Osteoblast (primary cell): ENCODE data around the gene FNBP1. TPM values are rescaled to one million over a fixed set of nuclear protein-coding genes. Genes with fewer than 3 reads are reported as not detected.

ENCODE experiments used
- DNase-seq: peaks from one replicate; pipeline ENCODE4 v3.0.0; 2011; ENCODE audit warnings: low spot score, mixed read lengths; ENCODE audit not compliant: insufficient read length; ENCODE audit errors: missing footprints
- H2AFZ ChIP-seq: 2 replicates; pipeline ENCODE4 v1.6.0; 2011; ENCODE audit warnings: mild to moderate bottlenecking, low read length
- H3K27ac ChIP-seq: 2 replicates; pipeline ENCODE4 v1.5.1; 2011; ENCODE audit warnings: mild to moderate bottlenecking, low read depth, low read length, moderate library complexity
- H3K27me3 ChIP-seq: 2 replicates; pipeline ENCODE4 v1.6.0; 2012; ENCODE audit warnings: mild to moderate bottlenecking, control low read depth, inconsistent platforms, low read length, moderate library complexity; ENCODE audit not compliant: insufficient read depth
- H3K36me3 ChIP-seq: 2 replicates; pipeline ENCODE4 v1.5.1; 2011; ENCODE audit warnings: mild to moderate bottlenecking, low read length, control low read depth, moderate library complexity; ENCODE audit not compliant: insufficient read depth
- H3K4me1 ChIP-seq: 2 replicates; pipeline ENCODE4 v1.5.1; 2011; ENCODE audit warnings: mild to moderate bottlenecking, low read length, control low read depth, moderate library complexity; ENCODE audit not compliant: insufficient read depth
- H3K4me2 ChIP-seq: 2 replicates; pipeline ENCODE4 v1.6.0; 2011; ENCODE audit warnings: mild to moderate bottlenecking, low read length; ENCODE audit not compliant: insufficient read depth
- H3K4me3 ChIP-seq: fragments of 200-600 bp; sonication (generic); 3 replicates; pipeline ENCODE4 v1.5.1; 2012; ENCODE audit warnings: mild to moderate bottlenecking, low read length, inconsistent platforms; ENCODE audit not compliant: insufficient read depth
- H3K79me2 ChIP-seq: 2 replicates; pipeline ENCODE4 v1.6.0; 2012; ENCODE audit warnings: mild to moderate bottlenecking, low read length, control low read depth, inconsistent platforms; ENCODE audit not compliant: insufficient read depth
- H3K9me3 ChIP-seq: 2 replicates; pipeline ENCODE4 v1.5.1; 2011; ENCODE audit warnings: low read depth, low read length, control low read depth
- H4K20me1 ChIP-seq: 2 replicates; pipeline ENCODE4 v1.6.0; 2012; ENCODE audit warnings: mild to moderate bottlenecking, low read length, control low read depth; ENCODE audit not compliant: insufficient read depth
- CTCF ChIP-seq: IDR thresholded peaks from 2 replicates; pipeline ENCODE4 v1.5.1; 2011; ENCODE audit warnings: mild to moderate bottlenecking, low read depth, low read length, moderate library complexity; ENCODE audit errors: extremely low read depth
- total RNA-seq: library from RNA; depleted of rRNA; stranded (reverse); fragments of >200 nt; gene quantifications from 2 replicates; pipeline ENCODE4 v1.2.3, GENCODE V29; 2012

The FNBP1 gene
- total RNA-seq, 1 donor: 31.8 TPM

GRCh38 chr9:129867136-129868022 lies 175.6 kb downstream of the FNBP1 start:
- peak; percentile 75 for DNase-seq

GRCh38 chr9:129866394-129867135 lies 176.4 kb downstream of the FNBP1 start:
- Histone ChIP-seq H3K4me2 (no peak overlapping the region), H3K27ac (no peak overlapping the region), H4K20me1 (no peaks in the 10 kb centered on the region), H3K27me3 (no peaks in the 10 kb centered on the region), H3K36me3 (peaks cover 33% of the 10 kb centered on the region), H3K9me3 (no peaks in the 10 kb centered on the region), H3K4me3 (no peak overlapping the region), H3K79me2 (no peaks in the 10 kb centered on the region), H3K4me1 (no peaks in the 10 kb centered on the region), H2AFZ (no peak overlapping the region)
- peak; percentile 74 for DNase-seq
- TF ChIP-seq CTCF: no peak

More at GRCh38 chr9:129867136-129868022, 175.6 kb downstream of the FNBP1 start:
- H3K9me3 ChIP-seq: no peaks in the 10 kb centered on the region
- no peak overlapping the region for H3K4me2 ChIP-seq
- no peak overlapping the region for H2AFZ ChIP-seq
- H3K79me2 ChIP-seq: no peaks in the 10 kb centered on the region
- H4K20me1 ChIP-seq: no peaks in the 10 kb centered on the region
- H3K36me3 ChIP-seq: peaks cover 27% of the 10 kb centered on the region
- no peak for TF ChIP-seq CTCF
- H3K27me3 ChIP-seq: no peaks in the 10 kb centered on the region
- no peaks in the 10 kb centered on the region for H3K4me1 ChIP-seq
- no peak overlapping the region for H3K27ac ChIP-seq
- no peak overlapping the region for H3K4me3 ChIP-seq

- H3K9me3 ChIP-seq: no peaks in the 10 kb centered on the region
- no peak overlapping the region for H3K4me3 ChIP-seq
- no peaks in the 10 kb centered on the region for H3K79me2 ChIP-seq
- no peaks in the 10 kb centered on the region for H3K27me3 ChIP-seq
- no peak for TF ChIP-seq CTCF
- H4K20me1 ChIP-seq: no peaks in the 10 kb centered on the region
- H3K36me3 ChIP-seq: peaks cover 41% of the 10 kb centered on the region
- H2AFZ ChIP-seq: no peak overlapping the region
- H3K4me2 ChIP-seq: no peak overlapping the region
- no peak overlapping the region for H3K27ac ChIP-seq
- DNase-seq: no peak
- H3K4me1 ChIP-seq: no peaks in the 10 kb centered on the region
These were observed 177.2 kb downstream of the FNBP1 start for GRCh38 chr9:129865668-129866320.
